ENCODE measurements around the gene AJM1.

DNA sequence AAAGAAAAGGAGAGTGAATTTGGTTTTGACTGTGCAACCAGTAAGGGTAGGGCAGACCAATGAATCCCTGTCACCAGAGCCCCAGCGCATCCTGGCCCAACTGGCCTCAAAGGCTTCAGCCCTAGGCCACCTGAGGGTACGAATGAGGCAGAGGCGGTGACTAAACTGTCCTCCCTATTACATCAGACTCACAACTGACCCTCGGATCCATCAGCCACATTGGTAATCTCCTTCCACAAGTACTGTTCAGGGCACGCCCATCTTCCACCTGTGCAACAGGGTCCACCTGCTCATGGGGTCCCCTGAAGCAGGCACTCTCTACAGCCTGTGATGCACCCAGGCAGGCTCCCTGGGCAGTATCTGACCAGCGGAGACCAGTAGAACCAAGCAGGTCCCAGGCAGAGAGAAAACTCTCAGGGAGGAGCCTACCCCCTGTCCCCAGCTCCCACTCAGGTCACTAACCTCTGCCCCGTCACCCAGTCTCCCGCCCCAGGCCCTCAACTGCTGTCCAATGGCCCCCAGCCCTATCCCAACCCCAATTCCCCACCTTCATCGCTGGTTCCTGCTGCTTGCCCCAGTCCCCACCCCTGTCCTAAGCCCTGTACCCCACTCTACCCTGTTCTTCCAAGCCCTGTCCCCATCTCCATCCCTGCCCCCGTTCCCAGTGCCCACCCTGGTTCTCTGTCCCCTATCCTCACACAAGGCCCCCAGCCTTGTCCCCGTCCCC lies 22.9 kb downstream of the AJM1 start:
- TF ChIP-seq, protein P1, sequence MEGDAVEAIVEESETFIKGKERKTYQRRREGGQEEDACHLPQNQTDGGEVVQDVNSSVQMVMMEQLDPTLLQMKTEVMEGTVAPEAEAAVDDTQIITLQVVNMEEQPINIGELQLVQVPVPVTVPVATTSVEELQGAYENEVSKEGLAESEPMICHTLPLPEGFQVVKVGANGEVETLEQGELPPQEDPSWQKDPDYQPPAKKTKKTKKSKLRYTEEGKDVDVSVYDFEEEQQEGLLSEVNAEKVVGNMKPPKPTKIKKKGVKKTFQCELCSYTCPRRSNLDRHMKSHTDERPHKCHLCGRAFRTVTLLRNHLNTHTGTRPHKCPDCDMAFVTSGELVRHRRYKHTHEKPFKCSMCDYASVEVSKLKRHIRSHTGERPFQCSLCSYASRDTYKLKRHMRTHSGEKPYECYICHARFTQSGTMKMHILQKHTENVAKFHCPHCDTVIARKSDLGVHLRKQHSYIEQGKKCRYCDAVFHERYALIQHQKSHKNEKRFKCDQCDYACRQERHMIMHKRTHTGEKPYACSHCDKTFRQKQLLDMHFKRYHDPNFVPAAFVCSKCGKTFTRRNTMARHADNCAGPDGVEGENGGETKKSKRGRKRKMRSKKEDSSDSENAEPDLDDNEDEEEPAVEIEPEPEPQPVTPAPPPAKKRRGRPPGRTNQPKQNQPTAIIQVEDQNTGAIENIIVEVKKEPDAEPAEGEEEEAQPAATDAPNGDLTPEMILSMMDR (IDR thresholded peaks at IDR 0.05; ENCODE audit: insufficient read depth, low read length), result no peak
- TF ChIP-seq GABPA (IDR thresholded peaks at IDR 0.05; ENCODE audit: low read depth), result no peak
- no peak for TF ChIP-seq POLR2AphosphoS5 (IDR thresholded peaks at IDR 0.05; ENCODE audit: low read depth)
- TF ChIP-seq, protein P2, sequence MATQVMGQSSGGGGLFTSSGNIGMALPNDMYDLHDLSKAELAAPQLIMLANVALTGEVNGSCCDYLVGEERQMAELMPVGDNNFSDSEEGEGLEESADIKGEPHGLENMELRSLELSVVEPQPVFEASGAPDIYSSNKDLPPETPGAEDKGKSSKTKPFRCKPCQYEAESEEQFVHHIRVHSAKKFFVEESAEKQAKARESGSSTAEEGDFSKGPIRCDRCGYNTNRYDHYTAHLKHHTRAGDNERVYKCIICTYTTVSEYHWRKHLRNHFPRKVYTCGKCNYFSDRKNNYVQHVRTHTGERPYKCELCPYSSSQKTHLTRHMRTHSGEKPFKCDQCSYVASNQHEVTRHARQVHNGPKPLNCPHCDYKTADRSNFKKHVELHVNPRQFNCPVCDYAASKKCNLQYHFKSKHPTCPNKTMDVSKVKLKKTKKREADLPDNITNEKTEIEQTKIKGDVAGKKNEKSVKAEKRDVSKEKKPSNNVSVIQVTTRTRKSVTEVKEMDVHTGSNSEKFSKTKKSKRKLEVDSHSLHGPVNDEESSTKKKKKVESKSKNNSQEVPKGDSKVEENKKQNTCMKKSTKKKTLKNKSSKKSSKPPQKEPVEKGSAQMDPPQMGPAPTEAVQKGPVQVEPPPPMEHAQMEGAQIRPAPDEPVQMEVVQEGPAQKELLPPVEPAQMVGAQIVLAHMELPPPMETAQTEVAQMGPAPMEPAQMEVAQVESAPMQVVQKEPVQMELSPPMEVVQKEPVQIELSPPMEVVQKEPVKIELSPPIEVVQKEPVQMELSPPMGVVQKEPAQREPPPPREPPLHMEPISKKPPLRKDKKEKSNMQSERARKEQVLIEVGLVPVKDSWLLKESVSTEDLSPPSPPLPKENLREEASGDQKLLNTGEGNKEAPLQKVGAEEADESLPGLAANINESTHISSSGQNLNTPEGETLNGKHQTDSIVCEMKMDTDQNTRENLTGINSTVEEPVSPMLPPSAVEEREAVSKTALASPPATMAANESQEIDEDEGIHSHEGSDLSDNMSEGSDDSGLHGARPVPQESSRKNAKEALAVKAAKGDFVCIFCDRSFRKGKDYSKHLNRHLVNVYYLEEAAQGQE (IDR thresholded peaks at IDR 0.05; ENCODE audit: insufficient replicate concordance, low read depth), result no peak
